HUES48 (cell line): ENCODE data around the gene LHPP.

Experiments used
- H3K27ac ChIP-seq: one replicate; pipeline ENCODE4 v1.7.0; 2013; ENCODE audit warnings: low read depth, low read length, inconsistent platforms
- H3K27me3 ChIP-seq: 2 replicates; pipeline ENCODE4 v1.6.1; 2013; ENCODE audit warnings: mild to moderate bottlenecking, low read length; ENCODE audit not compliant: control insufficient read depth, insufficient read depth
- H3K36me3 ChIP-seq: 2 replicates; pipeline ENCODE4 v1.6.1; 2013; ENCODE audit warnings: low read length; ENCODE audit not compliant: control insufficient read depth, insufficient read depth
- H3K4me1 ChIP-seq: 2 replicates; pipeline ENCODE4 v1.6.1; 2013; ENCODE audit warnings: mild to moderate bottlenecking, low read length; ENCODE audit not compliant: control insufficient read depth, insufficient read depth
- H3K4me3 ChIP-seq: 2 replicates; pipeline ENCODE4 v1.5.1; 2013; ENCODE audit warnings: mild to moderate bottlenecking, low read depth, low read length
- H3K9ac ChIP-seq: 2 replicates; pipeline ENCODE4 v1.6.1; 2013; ENCODE audit warnings: mild to moderate bottlenecking, low read depth, low read length, moderate library complexity
- H3K9me3 ChIP-seq: 2 replicates; pipeline ENCODE4 v1.6.1; 2013; ENCODE audit warnings: low read length; ENCODE audit not compliant: control insufficient read depth, insufficient read depth

Gene LHPP

GRCh38 chr10:124659380-124659779 lies 197.8 kb downstream of the LHPP start:
- Histone ChIP-seq H3K4me1 (no peaks in the 10 kb centered on the region), H3K4me3 (no peak overlapping the region), H3K27me3 (no peaks in the 10 kb centered on the region), H3K27ac (no peak overlapping the region), H3K36me3 (no peaks in the 10 kb centered on the region), H3K9ac (no peak overlapping the region), H3K9me3 (no peaks in the 10 kb centered on the region)

- Histone ChIP-seq H3K9me3 (no peaks in the 10 kb centered on the region), H3K9ac (no peak overlapping the region), H3K4me1 (no peaks in the 10 kb centered on the region), H3K27me3 (no peaks in the 10 kb centered on the region), H3K4me3 (no peak overlapping the region), H3K36me3 (no peaks in the 10 kb centered on the region), H3K27ac (no peak overlapping the region)
Observed at GRCh38 chr10:124660404-124661125, 198.9 kb downstream of the LHPP start.

GRCh38 chr10:124661660-124662180 lies 200.1 kb downstream of the LHPP start:
- Histone ChIP-seq H3K27ac (no peak overlapping the region), H3K9ac (no peak overlapping the region), H3K9me3 (no peaks in the 10 kb centered on the region)

GRCh38 chr10:124663228-124663627 lies 201.6 kb downstream of the LHPP start:
- H3K4me3 ChIP-seq, result no peak overlapping the region
- no peak overlapping the region for H3K9ac ChIP-seq
- peaks cover 7% of the 10 kb centered on the region; the same call in 1 of the 2 replicates for H3K4me1 ChIP-seq
- no peak overlapping the region for H3K27ac ChIP-seq
- H3K27me3 ChIP-seq, result no peaks in the 10 kb centered on the region
- no peaks in the 10 kb centered on the region for H3K9me3 ChIP-seq
- H3K36me3 ChIP-seq, result no peaks in the 10 kb centered on the region

More at GRCh38 chr10:124661660-124662180, 200.1 kb downstream of the LHPP start:
- Histone ChIP-seq H3K27me3 (no peaks in the 10 kb centered on the region), H3K36me3 (no peaks in the 10 kb centered on the region), H3K4me3 (no peak overlapping the region), H3K4me1 (no peaks in the 10 kb centered on the region)
